ENCODE results near the gene CD200R1L.
"Not testable (repeated sequence)": the region's sequence is repeated elsewhere in the genome, so short reads cannot be mapped to it uniquely, and the experiment has no call there.

The CD200R1L gene, protein sequence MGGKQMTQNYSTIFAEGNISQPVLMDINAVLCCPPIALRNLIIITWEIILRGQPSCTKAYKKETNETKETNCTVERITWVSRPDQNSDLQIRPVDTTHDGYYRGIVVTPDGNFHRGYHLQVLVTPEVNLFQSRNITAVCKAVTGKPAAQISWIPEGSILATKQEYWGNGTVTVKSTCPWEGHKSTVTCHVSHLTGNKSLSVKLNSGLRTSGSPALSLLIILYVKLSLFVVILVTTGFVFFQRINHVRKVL

GRCh38 chr3:112846764-112847163 is at the start of gene CD200R1L:
TSS of gene CD200R1L (minus strand) at chr3:112846864. CDS start at chr3:112829367, 17,497 bp downstream.
- DNase-seq = no peak

GRCh38 chr3:112894258-112894657 is 47.6 kb upstream of the CD200R1L start:
- no peak for DNase-seq

- DNase-seq = no peak
Observed at GRCh38 chr3:112889357-112889756, 42.7 kb upstream of the CD200R1L start.

GRCh38 chr3:112888381-112889085 is 41.9 kb upstream of the CD200R1L start:
- no peak for DNase-seq

GRCh38 chr3:112884678-112885290 is 38.1 kb upstream of the CD200R1L start:
- DNase-seq = no peak

GRCh38 chr3:112881891-112882290 is 35.2 kb upstream of the CD200R1L start:
- DNase-seq = no peak

GRCh38 chr3:112875561-112875960 is 28.9 kb upstream of the CD200R1L start:
- no peak for DNase-seq

DNA sequence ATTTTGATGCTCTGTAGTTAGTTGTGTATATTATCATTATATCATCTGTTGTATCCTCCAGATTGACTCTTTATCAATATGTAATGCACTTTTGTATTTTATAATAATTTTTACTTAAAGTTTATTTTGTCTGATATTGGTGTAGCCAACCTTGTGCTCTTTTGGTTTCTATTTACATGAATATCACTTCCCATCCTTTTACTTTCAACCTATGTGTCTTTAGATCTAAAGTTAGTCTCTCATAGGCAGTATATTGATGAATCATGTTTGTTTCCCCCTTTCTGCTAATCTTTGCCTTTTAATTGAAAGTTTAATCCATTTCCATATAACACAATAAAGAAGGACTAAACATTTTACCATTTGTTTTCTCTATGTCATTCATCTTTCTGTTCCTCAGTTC is 28.1 kb upstream of the CD200R1L start:
- DNase-seq = no peak

GRCh38 chr3:112873632-112874031 is 27.0 kb upstream of the CD200R1L start:
- no peak for DNase-seq

DNA sequence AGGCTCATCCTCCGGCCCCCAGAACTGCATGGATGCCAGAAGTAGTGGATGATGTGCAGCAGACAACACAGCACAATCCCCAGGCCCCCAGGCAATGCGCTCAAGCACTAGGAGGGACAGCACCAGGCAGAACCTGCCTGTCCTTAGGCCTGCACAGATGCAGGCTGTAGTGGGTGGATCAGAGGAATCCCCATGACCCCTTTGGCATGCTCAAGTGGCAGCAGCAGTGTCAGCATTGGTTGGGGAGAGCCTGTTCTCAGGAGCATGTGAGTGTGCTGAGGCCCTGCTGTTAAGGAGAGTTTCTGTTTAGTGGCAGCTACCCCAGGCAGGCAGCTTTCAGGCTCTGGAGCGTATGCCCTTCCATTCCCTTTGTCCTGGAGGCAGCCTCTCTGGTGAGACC is 25.1 kb upstream of the CD200R1L start:
- no peak for DNase-seq

DNA sequence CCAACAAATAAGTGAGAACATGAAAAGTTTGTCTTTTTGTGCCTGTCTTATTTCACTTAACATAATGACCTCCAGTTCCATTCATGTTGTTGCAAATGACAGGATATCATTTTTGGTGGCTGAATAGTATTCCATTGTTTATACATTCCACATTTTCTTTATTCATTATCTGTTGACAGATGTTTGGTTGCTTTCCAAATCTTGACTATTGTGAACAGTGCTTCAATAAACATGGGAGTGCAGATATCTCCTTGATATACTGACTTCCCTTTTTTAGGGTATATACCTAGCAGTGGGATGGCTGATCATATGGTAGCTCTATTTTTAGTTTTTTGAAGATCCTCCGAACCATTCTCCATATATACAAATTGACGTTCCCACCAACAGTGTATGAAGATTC is 19.1 kb upstream of the CD200R1L start:
- no peak for DNase-seq

- no peak for DNase-seq
Observed at GRCh38 chr3:112860898-112861297, 14.2 kb upstream of the CD200R1L start.

GRCh38 chr3:112858410-112859069 is 11.9 kb upstream of the CD200R1L start:
- peak; percentile 92 to 96 for DNase-seq

DNA sequence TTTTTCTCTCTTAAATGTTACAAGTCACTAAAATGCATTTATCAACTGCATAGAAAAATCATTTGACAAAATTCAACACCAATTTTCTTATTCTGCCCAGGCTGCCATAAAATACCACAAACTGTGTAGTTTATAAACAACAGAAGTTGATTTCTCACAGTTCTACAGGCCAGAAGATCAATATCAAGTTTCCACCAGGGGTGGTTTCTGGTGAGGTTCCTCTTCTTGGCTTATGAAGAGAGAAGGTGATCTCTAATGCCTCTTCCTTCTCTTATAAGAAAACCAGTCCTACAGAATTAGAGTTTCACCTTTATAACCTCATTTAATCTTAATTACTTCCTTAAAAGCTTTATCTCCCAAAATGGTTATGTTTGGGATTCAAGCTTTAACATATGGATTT is 10.9 kb upstream of the CD200R1L start:
- DNase-seq = peak; percentile 26 to 41

- DNase-seq = no peak
Observed at GRCh38 chr3:112856537-112856936, 9.9 kb upstream of the CD200R1L start.

GRCh38 chr3:112855883-112856282 is 9.2 kb upstream of the CD200R1L start:
- DNase-seq = no peak

DNA sequence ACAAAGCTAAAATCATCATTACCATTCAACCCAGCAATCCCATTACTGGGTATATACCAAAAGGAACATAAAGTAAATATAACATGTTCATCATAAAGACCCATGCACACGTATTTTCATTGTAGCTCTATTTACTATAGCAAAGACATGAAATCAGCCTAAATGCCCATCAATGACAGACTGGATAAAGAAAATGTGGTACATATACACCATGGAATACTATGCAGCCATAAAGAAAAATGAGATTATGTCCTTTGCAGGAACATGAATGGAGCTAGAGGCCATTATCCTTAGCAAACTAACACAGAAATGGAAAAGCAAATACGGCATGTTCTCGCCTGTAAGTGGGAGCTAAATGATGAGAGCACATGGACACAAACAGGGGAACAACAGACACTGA is 8.4 kb upstream of the CD200R1L start:
- DNase-seq = not testable (repeated sequence)

DNA sequence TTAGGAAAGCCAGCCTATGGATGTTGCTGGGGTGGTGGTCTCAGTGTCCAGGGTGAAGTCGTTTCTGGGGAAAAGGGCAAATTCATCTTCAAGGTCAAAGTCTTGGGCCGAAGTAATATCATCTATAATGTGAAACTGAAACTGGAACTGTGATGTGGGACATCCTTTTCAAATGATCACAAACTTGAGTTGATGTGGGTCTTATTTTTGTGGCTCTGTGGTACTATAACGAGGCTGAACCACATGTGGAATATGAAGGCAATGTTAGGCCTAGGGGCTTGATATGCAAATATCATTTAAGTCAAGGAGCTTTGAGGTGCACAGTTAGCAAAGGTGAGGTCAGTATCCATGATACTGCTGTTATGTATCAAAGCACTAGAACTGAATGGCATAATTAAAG is 1.5 kb upstream of the CD200R1L start:
- no peak for DNase-seq

GRCh38 chr3:112847692-112848091 is 1.0 kb upstream of the CD200R1L start:
- DNase-seq = no peak

- no peak for DNase-seq
Observed at GRCh38 chr3:112845772-112846171, 892 bp downstream of the CD200R1L start.

- DNase-seq = no peak
Observed at GRCh38 chr3:112829046-112829445, 17.6 kb downstream of the CD200R1L start.

DNA sequence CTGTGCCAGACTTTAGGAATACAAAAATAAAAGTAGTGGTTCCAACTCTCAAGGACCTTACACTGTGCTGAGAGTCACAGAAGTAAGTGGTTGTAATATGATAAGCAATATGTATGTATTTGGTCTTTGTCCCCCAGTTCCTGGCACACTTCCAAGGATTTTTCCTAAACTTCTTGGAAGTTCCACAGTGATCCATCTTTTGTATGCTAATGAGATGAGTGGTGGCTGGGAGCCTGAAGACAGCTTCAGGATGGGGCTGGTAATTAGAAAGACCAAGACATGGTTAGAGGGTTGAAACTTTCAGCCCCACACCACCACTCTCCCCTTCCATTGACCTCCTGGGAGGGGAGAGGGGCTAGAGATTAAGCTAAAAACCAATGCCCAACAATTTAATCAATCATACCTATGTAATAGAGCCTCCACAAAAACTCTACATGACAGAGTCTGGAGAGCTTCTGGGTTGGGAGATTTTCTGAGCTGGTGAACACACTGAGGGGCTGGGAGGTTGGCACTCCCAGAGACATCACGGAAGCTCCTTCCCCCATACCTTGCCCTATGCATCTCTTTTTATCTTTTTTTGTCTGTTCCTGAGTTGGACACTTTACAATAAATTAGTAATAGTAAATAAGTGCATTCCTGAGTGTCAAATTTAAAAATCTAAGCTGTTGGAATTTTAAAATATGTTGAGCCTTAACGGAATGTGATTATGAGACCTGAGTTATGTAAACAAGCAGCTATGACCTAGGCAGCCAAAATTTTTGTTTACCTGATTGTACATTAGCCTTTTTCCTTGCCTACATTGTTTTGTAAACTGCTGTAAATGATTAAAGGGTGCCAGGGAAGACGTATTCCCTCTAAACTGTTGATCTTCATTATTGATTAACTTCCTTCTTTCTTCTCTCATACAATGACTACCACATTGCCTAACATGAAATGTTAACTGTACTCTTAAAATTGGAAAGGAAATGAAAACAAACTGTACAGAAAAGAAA is 24.3 kb downstream of the CD200R1L start:
- no peak for DNase-seq

Measured in AML-193 (cell line).